Superior temporal gyrus (tissue), 1 donor: Measurements from ENCODE around the gene PTPRT.

Experiments
- DNase-seq: peaks from one replicate; pipeline ENCODE4 v3.0.0-alpha.2; 2016; ENCODE audit errors: extremely low spot score

PTPRT gene

DNA sequence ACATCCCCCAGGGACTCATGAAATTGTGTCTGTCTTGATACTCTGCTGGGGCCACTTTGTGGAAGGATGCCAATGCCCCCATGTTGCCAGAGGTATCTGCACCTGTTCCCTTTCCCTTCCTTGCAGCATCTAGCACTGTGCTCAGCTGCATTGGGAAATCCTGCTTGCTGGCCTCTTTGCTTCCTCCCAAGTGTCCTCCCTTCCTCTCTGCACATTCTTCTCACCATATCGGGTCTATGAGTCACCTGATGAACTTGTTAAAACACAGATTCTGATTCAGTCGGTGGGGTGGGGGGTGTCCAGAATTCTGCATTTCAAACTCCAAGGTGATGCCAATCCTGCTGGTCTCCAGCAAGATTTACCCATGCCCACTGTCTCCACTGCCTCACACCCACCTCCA, 467.8 kb downstream of the PTPRT start:
- DNase-seq, result no peak

DNA sequence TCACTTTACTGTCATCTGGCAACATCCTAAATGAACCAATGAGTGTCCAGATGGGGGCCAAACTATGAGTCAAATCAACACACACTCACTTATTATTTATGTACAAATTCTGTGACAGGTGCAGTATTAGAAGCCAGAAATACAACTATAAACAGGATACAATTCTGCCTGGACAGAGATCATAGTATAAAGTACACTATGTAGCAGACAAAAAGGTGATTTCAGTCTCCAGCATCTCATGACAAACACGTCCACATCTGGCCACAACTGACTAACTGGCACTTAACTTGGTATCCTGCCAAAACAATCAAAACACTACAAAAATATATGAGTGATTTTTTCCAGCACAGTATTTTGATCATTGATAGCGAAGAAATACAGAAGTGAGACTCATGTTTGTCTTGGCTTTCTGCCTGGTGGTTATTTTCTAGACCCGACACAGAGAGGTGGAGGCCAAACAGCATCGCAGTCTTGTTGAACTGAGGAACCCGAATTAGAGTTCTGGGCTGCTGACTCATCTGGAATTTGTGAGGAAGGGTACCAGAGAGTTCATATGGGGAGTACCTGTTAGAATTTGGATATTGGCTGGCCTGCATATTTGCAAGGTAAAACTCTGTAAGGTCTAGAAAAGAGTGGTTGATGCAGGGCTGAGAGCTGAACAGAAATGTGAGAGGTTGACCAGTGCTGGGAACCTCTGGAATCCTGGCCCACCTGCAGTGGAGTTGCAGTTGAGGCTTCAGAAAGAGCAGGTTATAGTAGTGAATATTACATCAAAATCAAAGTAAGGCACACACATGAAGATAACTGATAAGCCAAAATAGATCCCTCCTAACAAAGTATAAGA, 475.2 kb downstream of the PTPRT start:
- no peak for DNase-seq

DNA sequence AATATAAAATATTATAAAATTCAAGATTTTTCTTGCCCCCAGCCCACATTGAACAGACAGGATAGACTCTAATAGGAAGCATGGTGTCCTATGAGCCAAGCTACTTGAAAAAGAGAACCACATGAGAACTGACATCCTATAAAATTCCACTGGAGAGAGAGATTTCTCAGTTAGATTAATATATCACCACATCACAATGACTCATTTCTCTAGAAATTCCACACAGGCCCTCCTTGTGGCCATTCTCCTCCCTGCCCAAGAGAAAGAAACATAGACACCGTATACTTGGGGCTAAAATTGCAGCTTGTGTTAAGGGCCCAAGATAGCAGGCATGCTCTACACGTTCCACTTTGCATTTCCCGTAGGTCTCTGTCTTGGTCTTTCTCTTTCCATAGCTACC, 481.4 kb downstream of the PTPRT start:
- DNase-seq, result no peak

DNA sequence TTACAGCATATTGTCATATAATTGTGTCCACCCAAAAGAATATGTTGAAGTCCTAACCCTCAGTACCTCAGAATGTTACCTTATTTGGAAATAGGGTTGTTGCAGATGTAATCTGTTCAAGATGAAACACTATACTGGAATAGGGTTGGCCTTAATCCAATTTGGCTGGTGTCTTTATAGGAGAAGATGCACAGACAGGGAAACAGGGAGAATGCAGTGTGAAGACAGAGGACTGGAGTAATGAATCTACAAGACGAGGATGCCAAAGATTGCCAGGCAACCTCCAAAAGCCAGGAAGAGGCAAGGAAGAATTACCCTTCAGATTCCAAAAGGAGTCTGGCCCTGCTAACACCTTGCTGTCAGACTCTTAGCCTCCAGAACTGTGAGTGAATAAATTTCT, 482.9 kb downstream of the PTPRT start:
- DNase-seq, result no peak

DNA sequence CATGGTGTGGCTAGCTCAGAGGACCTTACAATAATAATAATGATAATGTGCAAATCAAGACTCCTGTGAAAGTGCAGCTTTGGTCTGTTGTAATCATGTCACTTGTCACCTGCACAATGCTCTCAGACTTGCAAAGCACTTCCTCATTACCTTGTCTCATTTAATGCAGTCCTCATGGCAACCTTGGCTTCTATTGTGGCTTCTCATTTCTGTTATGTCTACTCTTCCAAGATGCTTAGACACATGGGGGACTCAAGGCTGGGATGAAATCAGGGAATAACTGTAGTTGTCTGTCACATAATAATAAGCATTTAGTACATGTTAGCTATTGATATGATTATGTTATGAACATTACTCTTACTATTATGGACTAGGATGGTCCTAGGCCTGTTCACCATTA, 484.2 kb downstream of the PTPRT start:
- no peak for DNase-seq

DNA sequence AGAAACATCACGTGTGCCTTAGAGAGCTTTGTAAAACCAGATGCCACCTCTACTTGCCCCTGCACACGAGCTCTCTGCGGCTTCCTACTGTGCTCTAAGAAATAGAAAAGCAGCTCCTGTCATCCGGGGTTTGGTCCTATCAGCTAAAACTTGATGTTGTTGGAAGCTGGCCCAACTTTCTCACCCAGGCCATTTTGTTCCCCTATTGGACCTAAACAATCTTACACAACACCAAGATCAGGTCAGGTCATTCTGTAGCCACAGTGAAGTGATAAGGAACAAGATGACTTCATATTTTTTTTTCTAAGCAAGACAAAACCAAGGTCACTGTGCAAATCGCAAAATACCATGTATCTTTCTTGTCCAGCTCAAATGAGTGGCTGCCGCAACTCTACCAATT, 486.0 kb downstream of the PTPRT start:
- no peak for DNase-seq

DNA sequence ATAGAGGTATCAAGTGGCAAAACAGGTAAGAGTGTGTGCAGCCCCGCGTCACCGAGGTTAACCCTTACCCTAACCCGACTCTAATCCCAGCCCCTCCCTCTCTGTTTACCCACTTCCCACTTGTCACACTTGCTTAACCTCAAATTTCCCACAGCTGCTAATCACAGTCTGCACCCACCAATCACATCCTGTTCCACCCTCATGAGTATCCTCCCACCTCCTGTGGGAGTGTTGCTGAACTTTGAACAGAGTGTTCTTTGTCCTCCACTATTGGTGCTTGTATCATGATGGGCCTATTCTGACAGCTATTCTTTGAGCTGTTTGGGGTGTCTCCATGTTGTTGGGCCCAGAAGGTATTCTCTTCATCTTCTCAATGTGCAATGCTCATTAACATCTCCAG, 487.8 kb downstream of the PTPRT start:
- no peak for DNase-seq

DNA sequence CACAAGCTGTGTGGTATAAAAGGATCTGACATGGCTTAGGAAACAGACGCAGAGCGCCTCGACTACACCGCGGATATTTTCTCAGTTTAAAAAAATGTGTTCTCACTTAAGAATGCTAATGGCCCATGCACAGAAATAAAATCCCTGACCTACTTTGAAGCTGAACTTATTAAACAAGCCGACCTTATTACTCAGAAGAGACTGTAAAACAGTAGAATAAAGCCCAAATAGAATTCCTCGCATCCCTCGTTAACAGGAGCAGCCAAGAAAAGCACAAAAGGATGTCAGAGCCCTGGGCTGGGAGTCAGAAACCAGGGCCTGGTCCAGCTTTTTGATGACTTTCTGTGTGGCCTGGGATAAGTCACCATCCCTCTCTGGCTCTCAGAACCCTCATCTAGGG, 489.3 kb downstream of the PTPRT start:
- no peak for DNase-seq

DNA sequence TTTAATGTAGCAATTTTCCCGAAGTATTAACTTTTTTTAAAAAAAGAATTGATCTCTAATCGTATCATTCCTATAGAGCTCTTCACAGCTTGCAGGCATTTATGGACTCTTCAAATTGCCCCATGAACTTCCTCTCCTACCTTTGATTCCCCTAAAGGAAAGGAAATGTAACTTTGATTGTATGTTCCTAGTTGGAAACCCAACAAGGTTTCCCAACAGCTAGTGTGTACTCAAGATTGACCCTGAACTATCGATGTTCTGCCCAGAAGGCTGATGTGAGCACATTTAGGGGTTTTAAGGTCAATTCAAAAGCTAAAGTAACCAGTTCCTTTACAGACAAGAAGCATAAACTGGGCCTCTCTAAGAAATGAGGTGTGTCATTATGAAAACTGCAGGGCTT, 491.7 kb downstream of the PTPRT start:
- DNase-seq, result no peak

DNA sequence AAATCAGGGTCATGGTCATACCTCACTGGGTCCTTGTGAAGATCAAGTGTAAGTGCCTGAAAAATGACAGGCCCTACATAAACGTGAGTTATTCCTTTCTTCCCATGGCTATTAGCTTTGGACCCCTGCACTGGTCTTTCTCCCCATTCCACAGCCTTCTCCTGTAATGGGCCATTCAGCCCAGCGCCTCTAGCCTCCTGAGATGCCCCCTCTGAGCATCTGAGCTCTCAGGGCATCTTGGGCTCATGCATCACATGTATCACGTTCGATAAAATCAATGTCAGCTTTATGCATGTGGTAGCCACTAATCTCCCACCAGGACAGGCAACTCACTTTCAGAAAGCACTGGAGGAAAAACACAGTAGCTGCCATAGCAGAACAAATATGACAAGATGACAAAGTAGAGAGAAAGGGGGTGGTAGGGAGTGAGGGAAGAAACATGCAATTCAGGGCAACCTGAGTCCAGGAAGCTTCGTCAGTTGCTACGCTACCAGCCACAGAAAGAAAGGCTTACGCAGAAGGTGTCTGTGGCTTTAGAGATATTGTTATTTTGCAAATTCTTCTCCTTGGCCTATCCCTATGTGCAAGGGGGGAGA, 498.8 kb downstream of the PTPRT start:
- no peak for DNase-seq

DNA sequence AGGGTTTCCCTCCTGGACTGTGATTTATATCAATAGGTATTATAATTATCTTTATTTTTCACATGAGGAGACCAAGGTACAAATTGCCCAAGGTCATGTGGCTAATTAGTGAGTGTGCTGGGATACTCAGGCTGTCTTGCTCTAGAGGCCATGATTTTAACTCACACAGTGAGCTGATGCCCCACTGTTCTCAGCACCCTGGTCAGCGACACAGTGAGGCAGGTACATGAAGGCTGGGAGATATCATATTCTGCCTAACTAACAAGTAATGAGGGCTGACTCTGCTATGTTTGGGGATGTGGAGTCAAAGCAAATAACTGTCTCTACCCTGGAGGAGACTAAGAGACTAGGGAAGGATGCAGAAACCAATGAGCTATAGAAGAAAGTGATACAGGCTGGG, 501.1 kb downstream of the PTPRT start:
- no peak for DNase-seq

DNA sequence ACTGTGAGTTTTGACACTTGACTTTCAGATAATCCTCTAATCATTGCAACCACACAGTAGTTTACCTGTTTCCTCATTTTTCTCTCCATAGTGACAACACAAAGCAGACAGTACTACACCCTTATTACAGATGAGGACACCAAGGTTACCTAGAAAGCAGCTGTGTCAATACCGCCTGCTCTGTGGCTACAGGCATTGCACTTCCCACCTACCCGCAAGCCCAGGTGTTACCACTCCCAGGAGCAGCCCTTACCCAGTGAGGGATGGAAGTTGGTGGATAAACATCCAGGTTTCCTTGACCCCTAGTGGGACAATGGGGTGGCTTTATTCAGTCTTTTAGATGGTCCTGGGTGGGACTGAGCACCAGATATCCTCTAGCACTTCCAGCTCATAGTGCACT, 503.6 kb downstream of the PTPRT start:
- no peak for DNase-seq

DNA sequence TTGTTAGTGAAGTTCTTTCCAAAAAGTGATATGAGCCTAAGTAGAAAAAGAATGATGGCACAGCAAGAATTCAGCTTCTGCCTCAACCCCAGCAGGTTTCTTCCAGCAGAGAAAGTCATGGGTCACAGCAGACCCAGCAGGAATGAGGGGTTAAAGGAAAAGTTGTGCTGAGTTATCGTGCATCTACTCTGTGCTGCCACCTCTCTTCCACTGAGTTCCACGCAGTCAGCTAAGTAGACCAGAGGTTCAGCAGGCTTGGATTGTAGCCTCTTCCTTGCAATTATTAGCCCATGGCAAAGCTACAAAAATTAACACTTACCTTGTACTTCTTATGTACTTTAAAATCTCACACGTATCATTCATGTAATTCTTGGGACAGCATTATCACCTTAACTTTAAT, 510.8 kb downstream of the PTPRT start:
- DNase-seq, result no peak

DNA sequence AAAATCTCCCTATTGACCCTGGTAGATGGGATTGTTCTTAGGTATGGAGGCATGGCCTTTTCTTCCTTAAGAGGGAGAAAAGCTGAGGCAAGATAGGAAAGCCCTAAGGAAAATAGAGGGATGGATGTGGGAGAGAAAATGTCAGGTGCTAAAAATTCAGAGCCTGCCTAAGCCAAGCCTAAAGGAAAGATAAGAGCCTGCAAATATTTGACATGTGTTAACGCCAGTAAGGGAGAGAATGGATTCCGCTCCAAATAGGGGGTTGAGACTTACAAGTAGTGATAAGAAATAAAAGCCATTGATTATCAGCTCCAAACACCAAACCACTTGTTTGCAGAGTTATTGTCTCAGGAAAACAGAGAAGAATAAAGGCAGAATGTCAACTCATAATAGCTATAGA, 533.6 kb downstream of the PTPRT start:
- DNase-seq, result no peak

DNA sequence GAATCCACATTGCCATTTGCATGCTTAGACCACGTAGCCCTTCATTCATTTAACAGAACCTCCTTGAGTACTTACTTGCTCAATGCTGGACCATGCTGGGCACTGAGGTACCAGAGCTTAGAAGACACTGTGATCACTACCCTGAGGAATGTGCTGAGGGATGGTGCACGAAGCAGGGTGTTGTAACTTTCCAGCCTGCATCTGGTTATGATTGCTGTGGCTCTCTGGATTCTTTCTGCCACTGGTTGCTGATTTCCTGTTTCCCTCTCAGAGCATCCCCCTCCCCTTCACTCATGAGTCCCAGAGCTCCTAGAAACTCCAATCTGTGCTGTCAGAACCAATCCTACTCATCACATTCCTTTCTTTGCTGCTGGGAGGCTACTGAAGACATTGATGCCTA, 537.4 kb downstream of the PTPRT start:
- no peak for DNase-seq

DNA sequence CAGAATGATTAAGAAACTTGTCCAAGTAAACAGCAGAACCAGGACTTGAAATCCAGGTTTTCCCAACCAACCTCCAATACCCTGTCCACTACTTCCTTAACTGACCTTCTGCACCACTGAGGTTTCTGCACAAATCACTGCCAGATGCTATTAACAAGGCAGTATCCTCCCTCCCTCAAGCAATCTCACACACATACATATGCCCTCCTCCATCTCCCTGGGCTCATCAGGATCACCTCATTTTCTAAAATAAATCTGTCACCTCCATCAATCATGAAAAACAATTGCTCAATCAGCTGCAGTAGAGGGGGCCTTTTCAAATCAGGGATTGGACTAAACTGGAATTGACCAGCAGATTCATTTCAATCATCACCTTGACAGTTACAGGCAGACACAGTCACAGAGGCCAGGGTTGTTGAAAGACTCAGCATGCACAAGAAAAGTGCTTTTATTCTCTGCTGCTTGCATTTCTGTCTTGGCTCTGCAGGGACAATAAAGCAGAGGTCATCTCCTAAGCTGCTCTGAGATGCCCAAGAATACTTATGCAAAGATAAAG, 539.4 kb downstream of the PTPRT start:
- DNase-seq, result no peak

DNA sequence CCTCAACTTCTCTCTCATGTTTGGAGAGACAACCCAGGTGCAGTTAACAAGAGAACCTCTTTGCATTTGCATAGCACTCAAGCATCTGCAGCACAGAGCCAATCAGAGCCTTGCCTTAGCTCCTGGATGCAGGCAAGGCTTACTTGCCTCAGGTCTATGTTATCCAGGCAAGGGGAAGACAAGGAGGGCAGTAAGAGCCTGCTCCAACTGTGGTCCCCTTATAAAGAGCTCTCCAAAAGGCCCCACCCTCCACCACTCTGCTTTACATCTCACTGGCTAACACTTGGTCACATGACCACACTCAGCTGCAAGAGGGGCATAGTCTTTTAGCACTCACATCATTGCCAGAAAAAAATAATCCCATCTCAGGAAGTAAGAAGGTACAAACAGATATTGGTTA, 540.0 kb downstream of the PTPRT start:
- DNase-seq, result no peak

DNA sequence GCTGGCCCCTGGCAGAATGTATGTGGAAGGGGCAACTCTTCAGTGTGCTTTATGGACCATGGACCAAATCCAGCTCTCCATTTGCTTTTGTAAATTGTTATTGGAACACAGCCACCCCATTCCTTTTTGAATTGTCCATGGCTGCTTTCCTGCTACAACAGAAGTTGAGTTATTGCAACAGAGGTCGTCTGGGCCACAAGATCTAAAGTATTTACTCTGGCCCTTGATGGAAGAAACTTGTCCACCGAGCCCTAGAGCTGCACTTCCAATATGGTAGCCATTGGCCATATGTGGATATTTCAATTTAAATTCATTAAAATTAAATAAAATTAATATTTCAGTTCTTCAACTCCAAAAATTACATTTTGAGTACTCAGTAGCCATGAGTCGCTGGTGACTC, 543.5 kb downstream of the PTPRT start:
- no peak for DNase-seq

DNA sequence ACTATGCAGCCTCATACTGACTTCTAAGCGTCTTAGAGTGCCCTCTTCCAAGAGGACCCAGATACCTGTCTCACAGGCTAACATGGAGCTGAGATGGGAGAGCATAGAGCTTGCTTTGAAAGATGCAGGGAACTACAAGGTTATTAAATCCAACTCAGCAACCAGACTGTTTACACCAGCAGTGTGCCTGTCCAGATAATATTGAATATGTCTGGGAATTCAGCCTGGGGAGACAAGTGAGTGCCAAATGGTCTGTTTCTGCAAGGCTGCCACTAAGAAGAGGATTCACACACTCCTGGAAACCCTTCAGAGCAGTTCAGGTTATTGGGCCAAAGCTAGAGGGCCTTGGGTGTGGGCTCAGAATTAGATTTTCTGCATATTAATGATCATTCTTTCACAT, 547.8 kb downstream of the PTPRT start:
- DNase-seq, result no peak

DNA sequence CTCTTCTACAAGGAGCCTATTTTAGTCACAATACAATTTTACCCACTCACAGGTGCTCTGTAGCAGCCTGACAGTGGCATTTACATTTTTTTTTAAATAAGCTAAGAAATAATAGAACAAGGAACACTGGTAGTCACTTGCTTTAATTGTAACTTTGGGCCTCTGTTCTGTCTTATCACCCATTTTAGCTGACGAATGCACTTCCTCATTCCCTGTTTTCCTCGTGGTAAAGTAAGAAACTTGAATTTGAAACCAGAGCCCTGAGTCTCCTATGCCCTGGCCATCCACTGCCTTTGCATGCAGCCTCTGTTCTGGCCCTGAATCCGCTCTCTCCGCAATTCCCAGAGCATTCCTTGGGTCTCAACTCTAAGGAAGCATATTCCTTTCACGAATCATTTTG, 550.6 kb downstream of the PTPRT start:
- no peak for DNase-seq

DNA sequence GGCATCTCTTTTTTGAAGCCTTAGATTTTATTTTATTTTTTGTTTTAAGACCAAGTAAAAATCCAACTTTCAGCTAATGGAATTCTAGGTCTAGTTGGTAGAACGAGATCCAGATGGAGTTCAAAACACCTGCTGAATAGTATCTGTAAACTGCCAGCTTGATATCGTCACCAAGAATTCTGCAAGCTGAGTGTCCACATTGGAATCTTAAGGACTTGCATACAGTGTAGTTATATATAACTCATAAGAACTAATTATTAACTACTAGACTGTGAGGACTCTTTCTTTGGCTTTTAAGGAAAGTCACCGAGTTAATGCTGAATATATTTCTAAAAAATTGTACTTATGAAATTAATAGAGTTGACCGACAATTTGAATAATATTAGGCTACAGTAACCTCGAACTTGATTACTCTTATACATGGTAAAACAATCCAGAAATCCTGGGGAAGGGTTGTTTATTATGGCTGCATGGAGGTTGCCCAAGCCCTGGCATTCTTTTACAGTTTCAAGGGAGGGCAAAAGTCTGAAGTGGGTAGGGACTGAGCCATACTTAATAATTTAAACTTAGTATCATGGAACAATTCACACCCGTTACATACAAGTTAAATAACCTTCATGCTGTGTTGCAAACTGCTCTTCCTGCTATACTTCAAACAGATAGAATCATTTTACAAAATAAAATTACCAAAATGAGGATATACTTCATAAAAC, 553.9 kb downstream of the PTPRT start:
- no peak for DNase-seq

DNA sequence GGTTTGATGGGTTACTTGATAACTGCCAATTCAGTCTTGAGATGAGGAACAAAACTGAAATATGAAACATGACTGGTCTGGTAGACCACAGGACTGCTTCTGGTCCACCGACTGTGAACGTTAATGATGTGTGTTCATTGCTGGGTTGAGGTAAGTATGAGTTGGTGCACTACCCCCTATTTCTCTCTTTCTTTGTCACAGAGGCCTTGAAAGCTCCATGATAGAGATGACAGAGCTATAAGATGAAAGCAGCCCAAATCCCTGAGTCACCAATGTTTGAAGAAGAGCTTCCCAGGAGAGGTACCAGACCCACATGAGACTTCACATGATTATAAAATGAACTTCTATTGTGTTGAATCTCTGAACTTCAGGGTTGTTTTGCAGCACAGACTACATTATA, 555.5 kb downstream of the PTPRT start:
- DNase-seq, result no peak

DNA sequence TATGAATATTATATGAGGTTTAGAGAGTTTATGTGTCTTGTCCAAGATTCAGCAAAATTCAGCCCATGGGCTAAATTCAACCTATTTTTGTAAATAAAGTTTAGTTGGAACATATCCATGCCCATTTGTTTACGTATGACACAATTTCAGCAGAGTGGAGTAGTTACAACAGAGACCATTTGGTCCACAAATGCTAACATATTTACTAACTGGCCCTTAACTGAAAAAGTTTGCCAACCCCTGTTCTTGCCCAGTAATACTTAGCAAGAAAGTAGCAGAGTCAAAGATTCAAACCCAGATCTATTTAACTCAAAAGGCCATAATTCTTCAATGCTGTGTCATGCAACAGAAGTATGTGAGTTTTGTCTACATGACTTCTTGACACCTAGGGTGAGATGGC, 561.0 kb downstream of the PTPRT start:
- no peak for DNase-seq
